GM21786 (cell line): Measurements from ENCODE around the gene MINDY4.

ENCODE experiments used
- ATAC-seq: cut with Tn5 transposase; IDR thresholded peaks from one replicate; pipeline ENCODE4 v1.9.1; 2021; ENCODE audit not compliant: unreplicated experiment

MINDY4 gene

DNA sequence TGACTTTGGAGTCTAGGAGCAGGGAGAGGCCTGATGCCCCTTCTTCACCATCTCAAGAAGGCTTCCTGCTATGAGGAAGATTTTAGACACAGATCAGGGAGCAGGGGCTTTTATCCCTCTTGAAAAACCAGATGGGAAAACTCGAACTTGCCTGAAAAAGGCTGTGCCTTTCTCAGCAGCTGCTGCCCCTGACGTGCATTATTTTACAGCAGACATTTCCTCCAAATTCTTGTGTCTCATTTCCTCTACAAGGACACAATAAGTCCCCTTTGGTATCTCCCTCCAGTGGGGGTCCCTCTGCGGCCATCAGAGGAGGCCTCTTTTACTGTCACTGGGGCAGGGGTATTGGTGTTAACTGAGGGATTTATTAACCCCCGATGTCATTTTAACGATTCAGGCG, 102.4 kb downstream of the MINDY4 start:
- ATAC-seq: no peak

DNA sequence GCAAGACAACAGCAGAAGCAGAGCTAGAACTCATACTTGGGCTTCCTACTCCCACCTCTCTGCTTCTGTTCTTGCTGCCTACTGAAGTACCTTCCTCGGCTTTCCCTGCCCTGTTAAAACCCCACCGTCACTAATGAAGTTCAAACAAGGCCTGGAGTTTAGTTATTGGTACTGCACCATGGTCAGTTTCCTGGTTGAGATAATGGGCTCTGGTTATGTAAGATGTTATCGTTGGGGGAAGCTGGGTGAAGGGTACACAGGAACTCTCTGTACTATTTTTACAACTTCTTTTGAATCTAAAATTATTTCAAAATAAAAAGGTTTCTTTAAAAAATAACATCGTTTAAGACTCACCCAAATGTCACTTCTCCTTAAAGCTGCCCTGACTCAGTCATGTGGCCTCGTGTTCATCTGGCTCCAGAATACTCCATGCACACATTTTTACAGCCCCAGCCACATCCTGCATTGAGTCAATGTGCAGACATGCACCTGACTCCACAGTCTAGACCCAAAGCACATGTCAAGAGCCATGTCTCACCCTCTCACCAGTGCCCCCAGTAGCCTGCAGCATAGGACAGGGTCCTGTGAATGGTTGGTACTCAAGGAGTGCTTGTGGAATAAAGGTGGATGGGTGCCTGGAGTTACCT, 103.6 kb downstream of the MINDY4 start:
- no peak for ATAC-seq

DNA sequence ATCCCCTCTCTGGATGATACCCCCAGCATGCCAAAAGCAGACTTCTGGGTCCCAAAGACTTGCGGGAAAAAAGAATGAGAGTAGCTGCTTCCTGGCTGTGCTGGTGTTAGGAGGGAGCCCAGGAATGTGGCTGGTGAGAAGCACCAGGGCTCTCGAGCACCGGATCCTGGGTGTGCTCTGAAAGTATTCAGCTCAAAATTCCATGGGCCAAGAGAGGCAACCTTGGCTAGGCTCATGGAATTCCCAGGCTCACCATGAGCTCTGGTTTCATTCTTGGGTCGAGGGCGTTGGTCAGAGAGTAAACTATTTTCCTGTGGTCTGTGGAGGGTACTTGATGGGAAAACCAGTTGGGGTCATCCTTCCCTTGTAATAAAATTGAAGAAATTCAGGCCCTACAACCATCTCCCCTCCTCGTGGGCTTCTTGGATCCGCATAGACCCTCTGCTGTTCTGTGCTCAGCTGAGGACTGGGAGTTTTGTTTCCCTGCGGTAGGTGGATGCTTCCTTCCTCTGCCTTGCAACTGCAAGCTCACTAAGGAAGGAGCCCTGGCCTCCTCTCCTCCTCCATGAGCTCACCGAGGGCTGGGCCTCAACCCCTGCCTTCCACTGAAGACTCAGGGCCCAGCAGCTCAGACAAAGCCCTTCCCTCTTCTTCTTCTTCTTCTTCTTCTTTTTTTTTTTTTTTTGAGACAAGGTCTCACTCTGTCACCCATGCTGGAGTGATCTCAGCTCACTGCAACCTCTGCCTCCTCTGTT, 106.0 kb downstream of the MINDY4 start:
- ATAC-seq: no peak

DNA sequence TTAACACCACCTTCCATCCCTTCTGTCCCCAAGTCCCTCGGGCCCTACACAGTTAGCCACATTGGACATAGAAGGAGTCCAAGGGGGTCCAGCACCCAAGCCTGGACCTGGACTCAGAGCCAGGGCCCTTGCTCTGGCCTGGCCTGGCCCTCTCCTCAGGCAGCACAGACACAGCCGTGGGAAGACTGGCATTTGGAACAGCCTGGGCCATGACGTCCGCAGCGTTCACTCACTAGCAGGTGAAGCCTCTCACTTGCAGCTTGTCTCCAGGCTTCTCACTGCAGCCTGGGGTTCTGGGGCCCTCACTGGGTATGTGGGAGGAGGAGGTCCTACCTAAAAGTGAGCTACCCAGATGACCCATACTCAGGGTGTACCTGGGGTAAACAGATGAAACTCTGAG, 106.8 kb downstream of the MINDY4 start:
- ATAC-seq: no peak

DNA sequence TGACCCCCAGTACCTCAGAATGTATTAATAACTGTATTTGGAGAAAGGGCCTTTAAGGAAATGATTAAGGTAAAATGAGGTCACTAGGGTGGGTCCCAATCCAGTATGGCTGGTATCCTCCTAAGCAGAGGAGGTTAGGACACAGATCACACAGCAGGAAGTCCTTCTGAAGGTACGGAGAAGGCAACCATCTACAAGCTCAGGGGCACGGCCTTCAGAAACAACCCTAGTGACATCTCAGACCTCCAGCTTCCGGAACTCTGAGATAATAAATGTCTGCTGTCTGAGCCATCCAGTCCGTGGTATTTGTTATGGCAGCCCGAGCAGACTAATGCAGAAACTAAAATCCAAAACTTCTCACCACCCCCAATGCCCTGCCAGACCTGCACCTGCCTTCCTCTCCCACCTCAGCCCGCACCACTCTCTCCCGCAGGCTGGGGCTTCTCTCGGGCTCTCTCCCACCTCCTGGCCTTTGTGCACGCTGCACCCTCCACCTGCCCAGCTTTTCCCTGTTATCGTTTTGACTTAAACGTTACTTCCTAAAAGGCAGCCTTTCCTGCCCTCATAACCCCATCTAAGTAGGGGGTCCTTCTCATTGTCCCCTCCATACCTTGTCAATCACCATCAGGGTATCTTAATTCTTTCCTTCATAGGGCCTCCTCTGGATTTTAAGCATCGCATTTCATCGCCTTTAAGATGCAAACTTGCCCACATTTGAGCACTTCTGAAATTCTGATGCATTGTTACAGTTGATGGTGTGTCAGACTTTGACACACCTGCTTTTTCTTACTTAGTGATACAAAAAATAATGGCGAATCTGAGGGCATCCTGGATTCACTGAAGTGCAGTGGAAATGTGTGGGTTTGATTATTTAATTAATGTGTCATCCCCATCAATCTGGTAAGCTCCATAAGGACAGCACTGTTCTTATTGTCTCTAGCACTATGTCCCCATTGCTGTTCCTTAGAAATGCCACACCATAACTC, 108.2 kb downstream of the MINDY4 start:
- no peak for ATAC-seq

DNA sequence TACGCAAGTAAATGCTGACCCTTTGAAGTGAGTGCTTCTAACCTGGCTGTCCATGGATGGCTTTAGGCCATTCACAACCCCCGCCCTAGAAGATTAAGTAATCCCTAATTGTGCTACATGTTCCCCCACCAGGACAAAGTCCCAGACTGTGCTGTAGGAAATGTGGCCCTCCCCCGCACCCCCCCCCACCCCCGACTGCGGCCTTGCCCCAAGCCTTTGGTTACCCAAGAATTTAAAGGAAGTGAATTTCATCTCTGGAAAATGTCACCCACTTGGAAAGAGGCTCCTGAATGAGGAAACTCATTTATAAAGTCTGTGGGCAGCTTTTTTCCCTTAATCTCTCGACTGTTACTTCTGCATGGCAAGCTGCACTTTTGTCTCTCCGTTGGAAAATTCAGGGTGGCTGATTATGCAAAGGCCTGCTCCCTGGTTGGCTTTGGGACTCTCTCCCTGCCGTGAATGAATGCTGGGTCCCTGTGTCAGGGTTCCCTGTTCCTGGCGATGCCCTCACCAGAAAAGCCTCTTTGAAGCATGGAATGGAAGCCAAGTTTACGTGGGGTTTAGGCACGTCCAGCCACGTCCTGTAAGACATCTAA, 109.0 kb downstream of the MINDY4 start:
- no peak for ATAC-seq

DNA sequence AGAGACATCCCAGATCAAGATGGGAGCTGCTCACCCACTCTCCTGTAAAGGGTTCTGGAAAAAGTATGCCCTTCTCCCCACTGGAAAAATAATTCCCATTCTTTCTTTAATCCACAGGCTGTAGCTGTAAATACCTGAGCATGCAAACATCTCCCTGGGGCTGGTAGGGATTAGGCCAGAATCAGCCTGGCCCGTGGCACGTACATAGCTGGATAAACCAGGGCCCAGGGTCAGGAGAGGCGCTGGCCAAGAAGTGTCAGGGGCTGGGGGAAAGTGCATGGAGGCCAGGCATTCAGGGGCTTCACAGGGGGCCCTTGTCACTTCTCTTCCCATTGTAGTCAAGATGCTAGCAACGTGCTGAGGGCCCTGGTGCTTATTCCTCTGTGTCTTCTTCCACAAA, 109.7 kb downstream of the MINDY4 start:
- ATAC-seq: no peak

DNA sequence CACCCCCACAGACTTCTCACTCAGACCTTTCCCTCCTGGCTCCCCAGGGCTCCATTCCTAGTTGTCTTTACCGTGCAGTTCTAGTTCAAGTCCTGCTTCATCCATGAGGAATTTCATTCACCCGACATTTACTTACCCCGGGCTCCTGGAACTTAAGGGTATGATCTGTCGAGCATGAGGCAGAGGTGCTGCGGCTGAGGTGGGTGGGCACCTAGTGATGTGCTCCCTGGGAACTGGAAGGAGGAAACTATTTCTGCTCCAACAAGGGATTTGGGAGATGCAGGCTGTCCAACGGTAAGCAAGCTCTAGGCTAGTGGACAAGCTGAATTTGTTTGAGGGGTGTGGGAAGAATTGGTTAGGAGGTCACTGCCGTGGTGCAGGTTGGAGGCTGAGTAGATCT, 110.2 kb downstream of the MINDY4 start:
- ATAC-seq: no peak

DNA sequence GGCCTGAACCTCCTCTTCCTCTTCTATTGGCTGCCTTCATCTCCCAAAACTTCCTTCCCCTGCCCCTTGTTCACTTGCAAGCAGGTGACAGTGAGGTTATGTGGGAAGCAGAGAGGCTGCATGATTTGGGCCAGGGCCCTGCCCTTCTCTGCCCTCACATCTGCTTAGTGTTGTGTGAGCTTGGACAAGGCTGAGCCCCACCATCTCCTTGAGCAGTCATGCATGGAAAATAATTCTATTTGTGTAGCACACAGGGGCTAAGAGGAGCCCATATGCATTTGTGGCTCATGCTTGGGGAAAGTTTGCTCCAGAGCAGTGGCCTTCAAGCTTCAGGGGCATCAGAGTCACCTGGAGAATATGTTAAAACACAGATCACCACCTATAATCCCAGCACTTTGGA, 113.7 kb downstream of the MINDY4 start:
- ATAC-seq: peak; percentile 52

DNA sequence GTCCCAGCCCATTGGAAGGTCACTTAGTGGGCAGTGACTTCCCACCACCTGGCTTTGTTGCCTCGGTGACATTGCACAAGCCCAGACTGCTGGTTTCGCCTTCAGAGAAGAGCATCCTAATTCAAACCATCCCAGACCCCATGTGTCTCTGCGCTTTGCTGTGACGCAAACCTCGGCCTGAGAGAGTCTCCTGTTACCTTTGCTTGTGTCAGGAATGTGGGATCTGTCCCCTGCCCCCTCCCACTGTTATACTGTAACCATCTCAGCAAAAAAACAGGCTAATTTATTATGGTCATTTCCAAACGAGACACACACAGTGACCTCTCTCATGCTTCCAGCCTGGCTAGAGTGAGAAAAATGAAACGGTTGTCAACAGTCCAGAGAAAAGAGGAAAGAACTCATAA, 115.4 kb downstream of the MINDY4 start:
- ATAC-seq: no peak

DNA sequence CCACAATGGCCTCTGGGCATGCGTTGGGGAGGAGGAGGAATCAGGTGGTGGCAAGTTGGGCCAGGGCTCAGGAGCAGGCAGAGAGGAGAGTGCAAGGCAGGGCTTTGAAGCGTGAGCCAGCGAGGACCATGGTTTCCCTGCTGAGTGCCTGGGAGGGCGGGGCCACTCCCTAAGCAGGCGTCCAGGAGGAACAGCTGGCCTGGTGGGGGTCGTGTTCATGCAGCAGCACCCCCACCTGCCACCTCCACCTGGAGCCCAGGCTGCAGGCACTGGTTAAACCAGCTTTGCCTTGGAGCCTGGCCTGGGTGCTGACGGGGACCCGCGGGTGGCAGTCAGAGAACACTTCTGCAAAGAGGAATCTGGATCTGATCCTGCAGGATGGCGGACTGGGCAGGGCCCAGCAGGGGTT, 116.3 kb downstream of the MINDY4 start:
- no peak for ATAC-seq

DNA sequence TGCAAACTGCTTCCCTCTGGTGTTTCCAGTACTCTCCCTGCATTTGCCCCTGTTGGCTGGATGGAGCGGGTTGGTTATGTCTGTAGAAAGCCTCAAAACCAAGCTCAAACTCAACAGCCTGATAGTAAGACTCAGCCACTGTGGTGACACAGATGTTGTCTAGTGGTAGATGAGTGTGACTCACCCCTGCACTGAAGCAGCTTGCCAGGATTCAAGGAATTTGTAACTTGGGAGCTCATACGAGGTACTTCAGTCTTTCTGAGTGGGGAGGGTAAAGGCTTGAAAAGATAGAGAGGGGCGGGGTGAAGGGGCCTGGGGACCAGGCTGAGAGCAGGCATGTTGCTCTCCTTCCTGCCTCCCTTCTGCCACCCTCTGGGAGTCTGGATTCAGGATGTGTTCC, 117.5 kb downstream of the MINDY4 start:
- no peak for ATAC-seq

DNA sequence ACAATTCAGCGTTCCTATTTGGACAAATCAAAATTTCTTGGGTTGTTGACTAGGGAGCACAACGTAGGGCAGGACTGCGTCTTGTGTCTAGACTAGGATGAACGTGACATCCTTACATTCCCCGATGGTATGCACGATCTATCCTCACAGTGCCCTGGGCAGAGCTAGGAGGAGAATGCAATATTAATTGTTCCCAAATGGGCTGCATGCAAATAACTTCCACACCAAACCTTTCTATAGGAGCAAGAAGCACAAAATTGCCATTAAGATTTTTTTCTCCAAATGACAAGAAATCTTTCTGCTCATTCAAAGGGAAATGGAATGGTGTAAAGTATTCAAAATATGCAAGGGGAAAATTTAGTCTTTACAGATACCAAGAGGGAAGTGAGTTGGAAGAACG, 119.0 kb downstream of the MINDY4 start:
- no peak for ATAC-seq

DNA sequence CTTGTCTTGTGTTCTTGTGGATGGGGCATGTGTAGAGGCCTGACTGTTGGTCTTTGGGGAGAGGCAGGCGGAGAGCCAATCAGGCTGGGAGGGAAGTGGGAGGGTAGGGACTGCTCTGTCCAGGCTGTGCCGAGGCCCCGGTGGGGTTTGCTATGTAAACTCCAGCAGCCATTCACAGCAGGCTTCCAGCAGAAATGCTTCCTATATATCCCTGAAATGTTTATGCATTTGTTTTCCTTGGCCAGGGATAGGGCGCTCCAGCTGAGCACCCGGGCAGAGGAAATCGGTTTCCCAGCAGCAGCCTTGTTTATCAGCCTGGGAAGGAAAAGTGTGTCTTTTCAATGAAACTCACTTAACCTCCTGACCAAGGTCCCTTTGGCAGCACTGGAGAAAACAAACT, 122.1 kb downstream of the MINDY4 start:
- no peak for ATAC-seq

DNA sequence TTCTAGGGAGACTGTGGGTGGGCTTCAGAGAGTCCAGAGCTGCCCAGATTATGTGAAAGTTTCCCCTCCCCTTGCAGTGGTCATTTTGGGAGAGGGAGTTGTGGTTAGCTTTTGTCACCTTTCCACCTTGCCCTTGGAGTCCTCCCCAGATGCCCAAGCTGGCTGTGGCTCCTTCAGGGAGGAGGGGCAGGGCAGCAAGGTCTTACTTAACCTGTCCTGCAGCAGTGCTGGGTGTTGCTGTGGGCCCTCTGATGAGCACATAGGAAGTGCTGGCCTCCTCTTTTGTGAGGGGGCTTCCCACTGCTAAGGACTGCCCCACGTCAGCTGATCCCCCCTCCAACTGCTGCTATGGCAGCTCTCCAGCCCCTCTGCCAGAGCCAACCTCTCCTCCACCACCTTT, 122.8 kb downstream of the MINDY4 start:
- ATAC-seq: no peak

DNA sequence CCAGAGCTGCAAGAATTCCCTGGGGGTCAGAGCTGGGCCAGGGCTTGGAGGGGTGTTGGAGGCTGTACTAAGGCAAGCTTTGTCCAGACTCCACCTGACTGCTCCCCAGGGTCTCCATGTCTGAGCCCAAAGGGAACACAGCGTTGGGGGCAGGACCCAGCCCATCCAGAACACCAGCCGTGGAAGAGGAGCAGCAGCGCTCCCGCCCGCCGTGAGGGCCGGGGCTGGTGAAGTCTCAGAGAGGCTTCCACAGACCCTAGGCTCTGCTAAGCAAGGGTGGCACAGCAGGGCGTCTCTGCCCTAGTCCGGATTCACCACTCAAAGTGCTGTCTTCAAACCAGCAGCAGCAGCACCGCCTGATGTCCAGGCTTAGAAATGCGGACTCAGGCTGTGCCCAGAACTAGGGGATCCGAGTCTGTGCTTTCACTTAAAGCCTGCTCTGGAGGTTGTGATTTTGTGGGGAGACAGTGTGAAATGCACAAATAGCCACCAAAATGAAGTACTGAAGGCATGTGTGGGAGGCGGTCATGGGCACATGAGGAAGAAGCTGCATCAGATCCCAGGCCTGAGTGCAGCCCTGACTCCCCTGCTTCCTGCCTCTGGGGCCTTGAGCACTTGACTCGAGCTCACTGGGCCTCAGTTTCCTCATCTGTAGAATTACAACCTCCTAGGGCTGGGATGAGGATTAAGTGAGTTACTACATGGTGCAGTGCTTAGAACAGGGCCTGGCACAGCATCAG, 123.8 kb downstream of the MINDY4 start:
- ATAC-seq: no peak

DNA sequence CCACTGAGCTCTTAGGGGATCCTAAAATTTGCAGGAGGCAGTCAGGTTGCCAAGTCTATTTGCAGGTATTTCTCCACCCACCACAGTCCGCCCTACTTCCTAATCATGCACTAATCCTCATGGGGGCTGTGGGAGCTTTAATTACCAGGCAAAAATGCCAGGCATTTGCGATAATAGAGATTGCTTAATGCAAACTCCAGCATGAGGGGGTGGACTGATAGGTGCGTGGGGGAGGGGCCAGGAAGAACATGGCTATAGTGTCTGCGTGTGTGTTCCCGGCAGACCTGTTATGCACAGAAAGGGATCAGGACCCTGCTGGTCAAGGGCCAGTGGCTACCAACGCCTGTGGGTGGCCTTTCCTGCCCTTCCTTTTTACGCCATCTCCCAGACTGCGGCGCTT, 124.8 kb downstream of the MINDY4 start:
- ATAC-seq: no peak

DNA sequence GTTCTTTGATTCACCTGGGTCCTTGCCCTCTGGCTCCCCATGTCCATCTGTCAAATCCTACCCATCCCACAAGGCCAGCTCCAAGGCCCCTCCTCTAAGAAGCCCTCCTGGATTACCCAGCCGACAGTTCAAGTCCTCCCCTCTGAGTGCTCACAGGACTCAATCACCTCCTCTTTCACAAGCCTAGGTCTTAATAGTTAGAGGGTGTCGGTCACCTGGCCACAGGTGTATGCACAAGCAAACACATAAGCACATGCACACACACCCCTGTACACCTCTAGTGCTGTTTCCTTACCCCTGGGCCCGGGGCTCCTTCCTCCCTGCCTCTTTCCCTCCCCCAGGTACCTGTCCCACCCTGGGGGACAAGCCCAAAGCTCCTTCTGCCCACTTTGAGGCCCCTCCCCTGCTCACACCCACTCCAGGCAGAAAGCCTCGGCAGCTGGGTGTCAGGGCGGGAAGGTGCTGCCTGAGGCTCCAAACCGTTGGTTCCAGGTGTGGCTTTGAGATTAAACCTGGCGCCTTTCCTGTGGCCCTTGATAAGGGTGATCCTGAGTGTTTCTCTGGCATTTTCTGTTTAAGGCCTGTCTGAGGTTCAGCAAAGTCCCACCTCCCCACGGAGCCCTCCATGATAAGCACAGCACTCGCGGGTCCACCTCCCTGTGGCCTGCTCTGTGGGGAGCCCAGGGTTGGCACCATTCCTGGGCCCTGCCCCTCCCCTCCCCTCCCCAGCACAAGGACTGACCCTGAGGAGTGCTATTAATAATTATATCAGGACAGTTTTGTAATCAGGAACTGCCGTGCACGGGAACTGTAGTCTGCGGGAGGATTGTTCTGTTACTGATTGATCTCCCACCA, 125.8 kb downstream of the MINDY4 start:
- no peak for ATAC-seq

DNA sequence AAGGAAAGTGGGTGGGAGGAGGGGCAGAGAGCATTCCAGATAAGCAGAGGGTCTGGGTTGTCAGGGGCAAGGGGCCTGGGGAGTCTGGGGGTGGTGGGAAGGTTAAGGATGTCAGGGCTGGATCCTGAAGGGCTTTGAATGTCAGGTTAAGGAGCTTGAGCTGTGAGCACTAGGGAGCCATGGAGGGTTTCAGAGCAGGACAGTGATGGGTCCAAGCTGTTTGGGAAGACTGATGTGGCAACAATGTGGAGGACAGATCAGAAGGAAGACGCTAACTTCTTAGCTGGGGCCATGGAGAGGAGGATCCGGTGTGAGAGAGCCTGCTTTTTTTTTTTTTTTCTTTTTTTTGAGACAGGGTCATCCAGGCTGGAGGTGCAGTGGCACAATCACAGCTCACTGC, 126.6 kb downstream of the MINDY4 start:
- ATAC-seq: no peak

DNA sequence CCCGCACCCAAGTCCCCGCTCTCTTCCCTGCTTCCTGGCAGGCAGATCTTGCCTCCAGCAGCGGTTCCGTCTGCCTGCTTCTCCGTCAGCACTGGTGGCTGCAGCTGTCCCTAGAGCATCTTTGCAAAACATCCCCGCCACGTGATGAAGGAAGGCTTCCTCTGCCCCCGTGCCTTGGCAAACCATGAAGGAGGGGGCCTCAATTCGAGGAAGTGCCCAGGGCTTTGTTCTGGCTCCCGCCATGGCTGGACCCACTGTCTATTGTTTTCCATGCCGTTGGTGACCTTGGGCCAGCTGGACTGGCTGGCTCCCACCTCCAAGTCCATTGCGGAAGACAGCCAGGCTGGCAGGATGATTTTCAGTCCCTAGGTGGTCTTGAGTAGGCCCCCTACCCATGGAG, 127.2 kb downstream of the MINDY4 start:
- ATAC-seq: no peak
